GM21619 (cell line): Measurements from ENCODE around the gene HSPA12B.

Experiments
- ATAC-seq: cut with Tn5 transposase; IDR thresholded peaks from one replicate; pipeline ENCODE4 v1.9.1; 2021; ENCODE audit not compliant: unreplicated experiment

Gene HSPA12B

DNA sequence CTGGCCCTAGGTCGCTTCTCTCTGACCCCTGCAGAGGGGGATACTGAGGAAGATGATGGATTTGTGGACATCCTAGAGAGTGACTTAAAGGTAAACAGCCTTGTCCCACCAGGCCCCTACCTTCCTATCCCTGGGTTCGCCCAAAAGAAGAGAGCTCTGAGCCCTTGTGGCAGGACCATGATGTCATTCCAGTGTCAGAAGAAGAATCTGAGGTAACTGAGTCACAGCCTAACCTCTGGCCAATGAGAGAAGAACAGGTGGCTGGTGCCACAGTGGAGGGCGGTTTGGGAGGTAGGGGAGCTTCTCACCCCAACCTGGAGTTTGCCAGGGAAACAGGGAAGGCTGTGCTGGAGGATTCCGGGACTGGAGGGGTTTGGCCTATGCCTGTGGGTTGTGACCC is 68.8 kb downstream of the HSPA12B start:
- ATAC-seq = no peak

DNA sequence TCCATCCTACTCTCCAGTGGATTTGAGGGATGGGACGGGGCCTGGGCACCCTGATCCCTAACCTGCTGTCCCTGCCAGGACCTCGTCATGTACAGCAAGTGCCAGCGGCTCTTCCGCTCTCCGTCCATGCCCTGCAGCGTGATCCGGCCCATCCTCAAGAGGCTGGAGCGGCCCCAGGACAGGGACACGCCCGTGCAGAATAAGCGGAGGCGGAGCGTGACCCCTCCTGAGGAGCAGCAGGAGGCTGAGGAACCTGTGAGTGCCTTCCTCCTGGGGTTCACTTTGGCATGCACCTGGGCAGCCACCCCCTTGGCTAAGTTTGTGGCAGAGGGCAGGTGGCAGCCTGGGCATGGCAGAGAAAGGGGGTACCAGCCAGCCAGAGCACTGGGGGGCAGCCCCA is 69.4 kb downstream of the HSPA12B start:
- no peak for ATAC-seq
